CD14-positive monocyte (primary cell): ENCODE measurements around the gene CARD8. TPM values are rescaled to one million over a fixed set of nuclear protein-coding genes. Genes with fewer than 3 reads are reported as not detected.

Source experiments
- DNase-seq, 3 donors: peaks; one replicate each; pipeline ENCODE4 v3.0.0-alpha.2; 2011 to 2022
- H2AFZ ChIP-seq: 2 replicates; pipeline ENCODE4 v1.6.0; 2012; ENCODE audit warnings: mild to moderate bottlenecking, low read depth, low read length, inconsistent platforms; ENCODE audit not compliant: insufficient read depth, poor library complexity, severe bottlenecking
- H3K27ac ChIP-seq, 2 donors: 1 replicate in 1 of 2; 2 replicates in 1 of 2; pipeline ENCODE4 v1.5.1; 2012 to 2013; ENCODE audit warnings: low read length in 2 of 2, control low read depth in 1 of 2, inconsistent platforms in 1 of 2, low read depth in 1 of 2, mild to moderate bottlenecking in 1 of 2
- H3K27me3 ChIP-seq, 2 donors: one replicate each; pipeline versions ENCODE4 v1.6.0 to v1.6.1; 2011 to 2013; ENCODE audit warnings: low read length in 2 of 2; ENCODE audit not compliant: control insufficient read depth in 2 of 2, insufficient read depth in 2 of 2
- H3K36me3 ChIP-seq, 2 donors: replicated peaks in 1 of 2; 1 replicate in 1 of 2; 2 replicates in 1 of 2; pipeline versions ENCODE4 v1.5.1 to v1.6.1; 2012 to 2013; ENCODE audit warnings: low read length in 2 of 2, control low read depth in 1 of 2, inconsistent platforms in 1 of 2, mild to moderate bottlenecking in 1 of 2; ENCODE audit not compliant: insufficient read depth in 2 of 2, control insufficient read depth in 1 of 2
- H3K4me1 ChIP-seq, 2 donors: 1 replicate in 1 of 2; 2 replicates in 1 of 2; pipeline versions ENCODE4 v1.5.1 to v1.6.1; 2012 to 2013; ENCODE audit warnings: low read length in 2 of 2, control low read depth in 1 of 2, inconsistent platforms in 1 of 2, mild to moderate bottlenecking in 1 of 2, moderate library complexity in 1 of 2; ENCODE audit not compliant: insufficient read depth in 2 of 2, control insufficient read depth in 1 of 2
- H3K4me2 ChIP-seq: replicated peaks from 2 replicates; pipeline ENCODE3; 2012; ENCODE audit warnings: low read length, moderate library complexity, mild to moderate bottlenecking; ENCODE audit not compliant: poor library complexity, severe bottlenecking; ENCODE audit errors: extremely low read depth
- H3K4me3 ChIP-seq, 3 experiments: fragments of 200-600 bp in 1 of 3; sonication (generic) in 1 of 3; replicated peaks in 1 of 3; 1 replicate in 2 of 3; 2 replicates in 1 of 3; pipeline ENCODE4 v1.5.1; 2011 to 2013; ENCODE audit warnings: low read length in 3 of 3, mild to moderate bottlenecking in 3 of 3, control low read depth in 2 of 3, low read depth in 2 of 3, inconsistent platforms in 1 of 3, moderate library complexity in 1 of 3
- H3K79me2 ChIP-seq: 2 replicates; pipeline ENCODE4 v1.6.0; 2012; ENCODE audit warnings: mild to moderate bottlenecking, control low read depth, inconsistent platforms, low read length, moderate library complexity; ENCODE audit not compliant: insufficient read depth
- H3K9ac ChIP-seq: 2 replicates; pipeline ENCODE4 v1.6.0; 2017; ENCODE audit warnings: low read length, mild to moderate bottlenecking; ENCODE audit not compliant: insufficient read depth, poor library complexity, severe bottlenecking
- H3K9me3 ChIP-seq, 2 donors: replicated peaks in 1 of 2; 1 replicate in 1 of 2; 2 replicates in 1 of 2; pipeline versions ENCODE4 v1.5.1 to v1.6.1; 2012 to 2013; ENCODE audit warnings: low read length in 2 of 2, control low read depth in 1 of 2; ENCODE audit not compliant: control insufficient read depth in 1 of 2, insufficient read depth in 1 of 2
- H4K20me1 ChIP-seq: 2 replicates; pipeline ENCODE4 v1.6.0; 2012; ENCODE audit warnings: mild to moderate bottlenecking, low read length, control low read depth, moderate library complexity; ENCODE audit not compliant: insufficient read depth
- H3K27ac Mint-ChIP-seq, 7 donors: one replicate each; pipeline ENCODE4 v1.8.0; 2020; ENCODE audit warnings: mild to moderate bottlenecking in 7 of 7, mixed read lengths in 7 of 7, moderate library complexity in 6 of 7, inconsistent platforms in 2 of 7
- H3K27me3 Mint-ChIP-seq, 3 donors: one replicate each; pipeline ENCODE4 v1.8.0; 2021 to 2022; ENCODE audit warnings: low read depth in 3 of 3, mild to moderate bottlenecking in 3 of 3, mixed read lengths in 3 of 3, moderate library complexity in 3 of 3, inconsistent platforms in 1 of 3
- H3K36me3 Mint-ChIP-seq, 2 donors: one replicate each; pipeline ENCODE4 v1.8.0; 2020; ENCODE audit warnings: mixed read lengths in 2 of 2, inconsistent platforms in 1 of 2, mild to moderate bottlenecking in 1 of 2
- H3K4me1 Mint-ChIP-seq: one replicate; pipeline ENCODE4 v1.8.0; 2020; ENCODE audit warnings: mild to moderate bottlenecking, mixed read lengths
- H3K4me3 Mint-ChIP-seq, 2 donors: one replicate each; pipeline ENCODE4 v1.8.0; 2020; ENCODE audit warnings: mild to moderate bottlenecking in 2 of 2, mixed read lengths in 2 of 2, moderate library complexity in 1 of 2
- H3K9me3 Mint-ChIP-seq, 7 donors: one replicate each; pipeline ENCODE4 v1.8.0; 2020 to 2022; ENCODE audit warnings: mixed read lengths in 7 of 7, mild to moderate bottlenecking in 6 of 7, moderate library complexity in 6 of 7, inconsistent platforms in 2 of 7
- CTCF ChIP-seq: fragments of 200-600 bp; IDR thresholded peaks from one replicate; pipeline ENCODE4 v1.8.0; 2022; ENCODE audit warnings: antibody characterized with exemption, mild to moderate bottlenecking
- WGBS: methylation state at CpG from one replicate; pipeline ENCODE4 v1.1.5; 2013; ENCODE audit warnings: missing lambda C conversion rate; ENCODE audit not compliant: insufficient coverage; 5-methylcytosine and 5-hydroxymethylcytosine counted together
- intact Hi-C, 2 donors: fragments of 100-400 bp; cut with micrococcal nuclease; formaldehyde crosslinking; loops; one replicate each; pipeline versions ENCODE4 v1.15.0 to v1.15.1; 2023
- polyA plus RNA-seq, 3 donors: library from polyadenylated mRNA; depleted of rRNA in 1 of 3; unstranded in 2 of 3; stranded (reverse) in 1 of 3; fragments of 300-500 nt in 2 of 3; fragments of >200 nt in 1 of 3; fragmentation: Illumina TruSeq in 2 of 3; gene quantifications; 1 replicate in 2 of 3; 2 replicates in 1 of 3; pipeline ENCODE4 v1.2.3, GENCODE V29; 2012 to 2021

The CARD8 gene
- polyA plus RNA-seq, 3 donors, result 76.4 to 122 (median 90.9) TPM

GRCh38 chr19:48290771-48291488, 35.2 kb upstream of the CARD8 start:
- no peaks in the 10 kb centered on the region for H3K79me2 ChIP-seq
- peak overlapping the region; percentile 86 for H3K4me2 ChIP-seq
- 3% methylated on average over 40 of the region's 45 CpGs for WGBS
- H3K9ac ChIP-seq, result peak overlapping the region; percentile 25
- intact Hi-C loops, result loop anchor here (1.0 to 10.0 kb wide), 2 partner anchors 24 to 186 kb away; no protein-coding TSS in a partner anchor
- Mint-ChIP-seq H3K27ac (peak overlapping the region in 1 of 7 donors; percentile 63), H3K9me3 (peaks cover 5 to 8% (median 6%) of the 10 kb centered on the region in 7 donors), H3K36me3 (peaks cover 3 to 6% of the 10 kb centered on the region in 2 donors), H3K4me3 (peak overlapping the region; percentile 80 to 93), H3K4me1 (peaks cover 8% of the 10 kb centered on the region), H3K27me3 (peaks cover 6 to 19% (median 16%) of the 10 kb centered on the region in 3 donors)
- peak; percentile 47 to 62 (median 60) for DNase-seq
- H3K27me3 ChIP-seq, result peaks cover 0 to 5% of the 10 kb centered on the region in 2 donors
- H3K9me3 ChIP-seq, result peaks cover 0 to 9% of the 10 kb centered on the region in 2 donors
- peak overlapping the region; percentile 81 for H2AFZ ChIP-seq
- no peaks in the 10 kb centered on the region for H4K20me1 ChIP-seq
- peak; percentile 90 for TF ChIP-seq CTCF
- H3K4me1 ChIP-seq, result peaks cover 8 to 10% of the 10 kb centered on the region in 2 donors
- H3K27ac ChIP-seq, result no peak overlapping the region
- peak overlapping the region; percentile 1 to 72 (median 36) for H3K4me3 ChIP-seq
- H3K36me3 ChIP-seq, result peaks cover 0 to 4% of the 10 kb centered on the region in 2 donors

GRCh38 chr19:48290401-48290770, 34.7 kb upstream of the CARD8 start:
- no peak for TF ChIP-seq CTCF
- no peak overlapping the region for H3K27ac Mint-ChIP-seq
- peaks cover 0 to 9% of the 10 kb centered on the region in 2 donors for H3K36me3 ChIP-seq

More at GRCh38 chr19:48290401-48290770, 34.7 kb upstream of the CARD8 start:
- Histone ChIP-seq H3K4me3 (no peak overlapping the region), H4K20me1 (no peaks in the 10 kb centered on the region), H3K9me3 (peaks cover 0 to 9% of the 10 kb centered on the region in 2 donors), H3K4me2 (no peak overlapping the region), H3K9ac (no peak overlapping the region), H3K27me3 (peaks cover 0 to 5% of the 10 kb centered on the region in 2 donors), H3K4me1 (peaks cover 8 to 10% of the 10 kb centered on the region in 2 donors), H3K79me2 (no peaks in the 10 kb centered on the region), H2AFZ (no peak overlapping the region), H3K27ac (no peak overlapping the region)
- 11% methylated on average over 3 of the region's 10 CpGs for WGBS
- Mint-ChIP-seq H3K4me1 (peaks cover 8% of the 10 kb centered on the region), H3K36me3 (peaks cover 7 to 9% of the 10 kb centered on the region in 2 donors), H3K4me3 (no peak overlapping the region), H3K9me3 (peaks cover 5 to 10% (median 7%) of the 10 kb centered on the region in 7 donors), H3K27me3 (peaks cover 6 to 18% (median 15%) of the 10 kb centered on the region in 3 donors)
- intact Hi-C loops, result loop anchor here (10.0 kb wide), 1 partner anchor 186 kb away; no protein-coding TSS in a partner anchor
- DNase-seq, result no peak
